WTC11 (cell line): Measurements from ENCODE around the gene SLC27A5. TPM values are rescaled to one million over a fixed set of nuclear protein-coding genes. Genes with fewer than 3 reads are reported as not detected.

Source experiments
- ARID4B ChIP-seq: sonication (generic); formaldehyde crosslinking; IDR thresholded peaks from 2 replicates; pipeline ENCODE4 v1.8.0; 2023; ENCODE audit warnings: missing genetic modification reagents, mild to moderate bottlenecking, borderline replicate concordance
- ATF3 ChIP-seq: sonication (generic); formaldehyde crosslinking; conservative IDR thresholded peaks from 2 replicates; pipeline ENCODE4 v1.8.1; 2022; ENCODE audit warnings: mild to moderate bottlenecking, missing genetic modification reagents
- ERG ChIP-seq: fragments of 250-450 bp; sonication (Bioruptor Pico); IDR thresholded peaks from 2 replicates; pipeline ENCODE4 v1.8.0; 2021; ENCODE audit warnings: mild to moderate bottlenecking
- ETV6 ChIP-seq: sonication (generic); formaldehyde crosslinking; IDR thresholded peaks from 2 replicates; pipeline ENCODE4 v1.8.1; 2022; ENCODE audit warnings: mild to moderate bottlenecking, missing genetic modification reagents
- FOXP1 ChIP-seq: sonication (generic); formaldehyde crosslinking; IDR thresholded peaks from 2 replicates; pipeline ENCODE4 v1.8.0; 2022; ENCODE audit warnings: missing genetic modification reagents, mild to moderate bottlenecking, moderate library complexity, borderline replicate concordance
- GABPB1 ChIP-seq: sonication (generic); formaldehyde crosslinking; IDR thresholded peaks from 2 replicates; pipeline ENCODE4 v1.8.1; 2023; ENCODE audit warnings: mild to moderate bottlenecking, missing genetic modification reagents
- KAT7 ChIP-seq: sonication (generic); formaldehyde crosslinking; IDR thresholded peaks from 2 replicates; pipeline ENCODE4 v1.8.1; 2023; ENCODE audit warnings: missing genetic modification reagents, mild to moderate bottlenecking, borderline replicate concordance
- NFATC4 ChIP-seq: fragments of 250-450 bp; sonication (Bioruptor Pico); IDR thresholded peaks from 2 replicates; pipeline ENCODE4 v1.9.0; 2021; ENCODE audit warnings: mild to moderate bottlenecking
- NFE2L1 ChIP-seq: sonication (generic); formaldehyde crosslinking; IDR thresholded peaks from 2 replicates; pipeline ENCODE4 v1.8.1; 2023; ENCODE audit warnings: missing genetic modification reagents
- NR1H2 ChIP-seq: sonication (generic); formaldehyde crosslinking; IDR thresholded peaks from 2 replicates; pipeline ENCODE4 v1.9.0; 2021; ENCODE audit warnings: mild to moderate bottlenecking, moderate library complexity, missing genetic modification reagents
- NR2C2 ChIP-seq: sonication (generic); formaldehyde crosslinking; IDR thresholded peaks from 2 replicates; pipeline ENCODE4 v1.8.0; 2022; ENCODE audit warnings: mild to moderate bottlenecking, missing genetic modification reagents
- OVOL2 ChIP-seq: fragments of 250-450 bp; sonication (Bioruptor Pico); IDR thresholded peaks from 2 replicates; pipeline ENCODE4 v1.9.0; 2021; ENCODE audit warnings: mild to moderate bottlenecking, borderline replicate concordance
- PRDM15 ChIP-seq: sonication (generic); formaldehyde crosslinking; IDR thresholded peaks from 2 replicates; pipeline ENCODE4 v1.8.0; 2022; ENCODE audit warnings: missing genetic modification reagents
- SP1 ChIP-seq: sonication (generic); formaldehyde crosslinking; conservative IDR thresholded peaks from 2 replicates; pipeline ENCODE4 v1.8.1; 2022; ENCODE audit warnings: missing genetic modification reagents
- TEAD4 ChIP-seq: sonication (generic); formaldehyde crosslinking; IDR thresholded peaks from 2 replicates; pipeline ENCODE4 v1.8.0; 2022; ENCODE audit warnings: mild to moderate bottlenecking, missing genetic modification reagents
- TP53 ChIP-seq: sonication (generic); formaldehyde crosslinking; IDR thresholded peaks from 2 replicates; pipeline ENCODE4 v1.8.1; 2023; ENCODE audit warnings: mild to moderate bottlenecking, missing genetic modification reagents
- USF1 ChIP-seq: sonication (generic); formaldehyde crosslinking; IDR thresholded peaks from 2 replicates; pipeline ENCODE4 v1.8.0; 2022; ENCODE audit warnings: mild to moderate bottlenecking, missing genetic modification reagents
- ZBTB21 ChIP-seq: sonication (generic); formaldehyde crosslinking; IDR thresholded peaks from 2 replicates; pipeline ENCODE4 v1.8.1; 2023; ENCODE audit warnings: mild to moderate bottlenecking, missing genetic modification reagents, borderline replicate concordance
- ZNF232 ChIP-seq: sonication (generic); formaldehyde crosslinking; IDR thresholded peaks from 2 replicates; pipeline ENCODE4 v1.8.0; 2022; ENCODE audit warnings: mild to moderate bottlenecking, missing genetic modification reagents
- ZNF425 ChIP-seq: fragments of 250-450 bp; sonication (Bioruptor Pico); conservative IDR thresholded peaks from 2 replicates; pipeline ENCODE4 v1.9.0; 2021; ENCODE audit warnings: mild to moderate bottlenecking
- ZNF512 ChIP-seq: sonication (generic); formaldehyde crosslinking; IDR thresholded peaks from 2 replicates; pipeline ENCODE4 v1.8.1; 2022; ENCODE audit warnings: missing genetic modification reagents, borderline replicate concordance
- total RNA-seq: library from RNA; stranded (reverse); gene quantifications from 3 replicates; pipeline ENCODE4 v1.2.3, GENCODE V29; 2021

SLC27A5 gene
- total RNA-seq, 1 experiment from 2014 or later, result 21.9 TPM

GRCh38 chr19:58538257-58539168 is 26.7 kb upstream of the SLC27A5 start (continued):
- TF ChIP-seq NFE2L1 (CRISPR knock-in tag) (peak; percentile 59; the same call in 1 of the 2 replicates), GABPB1 (no peak), PRDM15 (CRISPR knock-in tag) (0 out of 2 replicates have a peak, but pooled peaks have one; percentile 38), ETV6 (CRISPR knock-in tag) (peak; percentile 90), KAT7 (CRISPR knock-in tag) (0 out of 2 replicates have a peak, but pooled peaks have one; percentile 60), ARID4B (CRISPR knock-in tag) (peak; percentile 88), ZNF425 (CRISPR knock-in tag) (no peak), NR2C2 (CRISPR knock-in tag) (peak; percentile 66; the same call in 1 of the 2 replicates), TP53 (peak; percentile 96), TEAD4 (CRISPR knock-in tag) (peak; percentile 73; the same call in 1 of the 2 replicates), OVOL2 (CRISPR knock-in tag) (no peak), SP1 (CRISPR knock-in tag) (peak; percentile 90), ZNF512 (CRISPR knock-in tag) (no peak), USF1 (peak; percentile 78), ERG (CRISPR knock-in tag) (no peak), ZNF232 (CRISPR knock-in tag) (peak; percentile 89; the same call in 1 of the 2 replicates), FOXP1 (peak; percentile 72), NR1H2 (CRISPR knock-in tag) (no peak), ZBTB21 (CRISPR knock-in tag) (peak; percentile 64; the same call in 1 of the 2 replicates), ATF3 (CRISPR knock-in tag) (peak; percentile 41; the same call in 1 of the 2 replicates), NFATC4 (CRISPR knock-in tag) (no peak)
